GM19240 (cell line): ENCODE results near the gene ASXL1.
"Not testable (repeated sequence)": the region's sequence is repeated elsewhere in the genome, so short reads cannot be mapped to it uniquely, and the experiment has no call there.

ENCODE experiments used
- DNase-seq: peaks from one replicate; pipeline ENCODE4 v3.0.0; 2011; ENCODE audit warnings: low spot score; ENCODE audit not compliant: insufficient read length

The ASXL1 gene

GRCh38 chr20:32336918-32337347, 21.2 kb upstream of the ASXL1 start:
- DNase-seq = no peak

- DNase-seq = no peak
These were observed 20.0 kb upstream of the ASXL1 start for GRCh38 chr20:32337937-32338661.

- DNase-seq = no peak
These were observed 19.5 kb upstream of the ASXL1 start for GRCh38 chr20:32338665-32339064.

- no peak for DNase-seq
These were observed 19.0 kb upstream of the ASXL1 start for GRCh38 chr20:32339116-32339515.

- DNase-seq = not testable (repeated sequence)
These were observed 17.1 kb upstream of the ASXL1 start for GRCh38 chr20:32341053-32341452.

GRCh38 chr20:32343439-32343838, 14.7 kb upstream of the ASXL1 start:
- DNase-seq = no peak

GRCh38 chr20:32344835-32345506, 13.2 kb upstream of the ASXL1 start:
- DNase-seq = no peak

- no peak for DNase-seq
These were observed 9.9 kb upstream of the ASXL1 start for GRCh38 chr20:32348207-32348606.

- no peak for DNase-seq
These were observed 7.7 kb upstream of the ASXL1 start for GRCh38 chr20:32350421-32350820.

GRCh38 chr20:32352121-32352720, 5.9 kb upstream of the ASXL1 start:
- no peak for DNase-seq

- no peak for DNase-seq
These were observed 4.2 kb upstream of the ASXL1 start for GRCh38 chr20:32353848-32354496.

- DNase-seq = no peak
These were observed 3.3 kb upstream of the ASXL1 start for GRCh38 chr20:32354592-32355416.

GRCh38 chr20:32355417-32355841, 2.7 kb upstream of the ASXL1 start:
- DNase-seq = no peak

- DNase-seq = not testable (repeated sequence)
These were observed 2.1 kb upstream of the ASXL1 start for GRCh38 chr20:32355907-32356621.

GRCh38 chr20:32356622-32357374, 1.3 kb upstream of the ASXL1 start:
- no peak for DNase-seq

- DNase-seq = no peak
These were observed 709 bp upstream of the ASXL1 start for GRCh38 chr20:32357375-32357868.

- DNase-seq = no peak
These were observed 426 bp downstream of the ASXL1 start for GRCh38 chr20:32358632-32358882.

GRCh38 chr20:32358883-32359632, 927 bp downstream of the ASXL1 start:
- no peak for DNase-seq
